Smooth muscle cell (in vitro differentiated cells): ENCODE results near the gene CHN2. TPM values are rescaled to one million over a fixed set of nuclear protein-coding genes. Genes with fewer than 3 reads are reported as not detected.
A peak's percentile ranks its signal among the peaks of the same experiment; 100 is the strongest.

ENCODE experiments used
- DNase-seq: peaks from one replicate; lab custom pipeline; 2025; ENCODE audit not compliant: unreplicated experiment; lab: John Stamatoyannopoulos, UW
- H2AFZ ChIP-seq: fragments of 200-600 bp; sonication (generic); 2 replicates; pipeline ENCODE4 v1.6.0; 2016; ENCODE audit warnings: antibody characterized with exemption, low read depth, mild to moderate bottlenecking
- H3F3A ChIP-seq: fragments of 200-600 bp; sonication (generic); 2 replicates; pipeline ENCODE4 v1.6.0; 2017; ENCODE audit warnings: antibody characterized with exemption, low read depth
- H3K27ac ChIP-seq: fragments of 200-600 bp; sonication (generic); 2 replicates; pipeline ENCODE4 v1.5.1; 2016; ENCODE audit warnings: low read depth, mild to moderate bottlenecking
- H3K27me3 ChIP-seq: fragments of 200-600 bp; sonication (generic); 2 replicates; pipeline ENCODE4 v1.6.1; 2016; ENCODE audit warnings: low read depth, mild to moderate bottlenecking
- H3K36me3 ChIP-seq: fragments of 200-600 bp; sonication (generic); 2 replicates; pipeline ENCODE4 v1.5.1; 2016; ENCODE audit warnings: low read depth
- H3K4me1 ChIP-seq: fragments of 200-600 bp; sonication (generic); 2 replicates; pipeline ENCODE4 v1.5.1; 2016; ENCODE audit warnings: low read depth
- H3K4me2 ChIP-seq: fragments of 200-600 bp; sonication (generic); 2 replicates; pipeline ENCODE4 v1.6.0; 2016; ENCODE audit warnings: mild to moderate bottlenecking
- H3K4me3 ChIP-seq: fragments of 200-600 bp; sonication (generic); 2 replicates; pipeline ENCODE4 v1.5.1; 2016; ENCODE audit warnings: mild to moderate bottlenecking
- H3K79me2 ChIP-seq: fragments of 200-600 bp; sonication (generic); 2 replicates; pipeline ENCODE4 v1.6.0; 2016; ENCODE audit warnings: low read depth, mild to moderate bottlenecking
- H3K9ac ChIP-seq: fragments of 200-600 bp; sonication (generic); 2 replicates; pipeline ENCODE4 v1.6.0; 2016; ENCODE audit warnings: low read depth
- H3K9me3 ChIP-seq: fragments of 200-600 bp; sonication (generic); replicated peaks from 2 replicates; pipeline ENCODE4 v1.5.1; 2016; ENCODE audit warnings: low read depth
- H4K20me1 ChIP-seq: fragments of 200-600 bp; sonication (generic); 2 replicates; pipeline ENCODE4 v1.6.0; 2016; ENCODE audit warnings: low read depth
- WGBS: methylation state at CpG from one replicate; pipeline ENCODE4 v1.1.7; 2016; ENCODE audit warnings: low lambda C conversion rate; 5-methylcytosine and 5-hydroxymethylcytosine counted together
- polyA plus RNA-seq: library from polyadenylated mRNA; unstranded; fragments of >200 nt; fragmentation: Nextera tagmentation; extraction: Ambion mirVana; gene quantifications from 2 replicates; pipeline ENCODE4 v1.2.1, GENCODE V29; 2016
- total RNA-seq: library from RNA; depleted of rRNA; stranded (reverse); fragments of >200 nt; gene quantifications from 2 replicates; pipeline ENCODE4 v1.2.3, GENCODE V29; 2014
- TF ChIP-seq, protein P1 (sequence below): fragments of 200-600 bp; sonication (generic); IDR thresholded peaks from 2 replicates; pipeline ENCODE4 v1.5.1; 2017; ENCODE audit warnings: borderline replicate concordance, mild to moderate bottlenecking, antibody characterized with exemption; ENCODE audit not compliant: insufficient read depth, poor library complexity, severe bottlenecking

The CHN2 gene
- total and polyA plus RNA-seq, 2 experiments from 2014 or later, result 7.4 to 20.7 TPM

DNA sequence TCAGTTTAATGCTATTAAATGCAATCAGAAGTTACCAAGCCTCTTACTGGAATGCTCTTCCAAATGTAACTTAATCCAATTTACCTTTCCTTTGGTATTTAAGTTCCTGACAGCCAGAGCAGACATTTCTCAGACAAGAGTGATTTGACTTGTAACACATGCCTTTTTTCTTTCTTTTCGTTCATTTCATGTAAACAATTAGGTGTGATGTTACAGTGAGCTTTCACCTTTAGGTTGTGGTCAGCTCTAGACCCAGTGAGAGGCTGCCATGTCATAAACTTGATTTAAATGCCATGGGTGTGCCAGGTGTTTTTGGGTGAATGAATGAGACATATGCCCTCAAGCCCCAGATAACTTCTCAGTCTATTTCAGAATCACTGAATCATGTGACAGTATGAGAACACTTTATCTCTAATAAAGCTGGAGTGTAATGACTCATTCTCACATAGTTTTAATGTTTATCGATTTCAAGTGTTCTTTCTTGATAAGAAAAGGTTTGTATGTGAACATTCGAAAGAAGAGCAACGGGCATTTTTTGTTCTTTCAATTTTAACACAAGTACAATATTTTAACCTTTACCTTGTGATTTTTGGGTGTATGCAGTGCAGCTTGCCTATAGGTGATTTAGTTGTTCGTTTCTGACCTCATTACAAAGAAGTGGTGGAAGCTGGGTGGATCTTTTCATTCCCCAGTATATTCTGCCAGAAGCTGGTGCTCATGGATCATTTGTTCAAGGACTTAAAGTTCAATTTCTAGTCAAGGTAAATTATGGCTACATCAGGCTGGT lies 61.5 kb downstream of the CHN2 start:
- no peak for DNase-seq
- H3K27ac ChIP-seq, result peak overlapping the region; percentile 26

DNA sequence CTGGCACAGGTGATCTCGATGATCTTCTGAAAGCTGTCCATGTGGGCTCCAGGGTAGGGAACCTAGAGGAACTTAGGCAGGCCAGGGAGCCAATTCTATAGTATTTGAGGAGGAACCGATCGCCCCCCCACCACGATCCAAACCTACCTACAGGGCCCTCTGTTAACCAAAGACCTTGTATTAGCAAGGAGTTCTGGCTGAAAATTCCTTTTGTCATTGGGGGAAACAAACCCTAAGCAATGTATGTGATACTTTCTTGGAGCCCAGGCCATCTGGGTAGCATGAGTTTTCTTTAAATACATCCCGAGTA lies 62.1 kb downstream of the CHN2 start:
- H3K4me2 ChIP-seq, result no peak overlapping the region
- no peak overlapping the region for H3K9ac ChIP-seq
- no peak overlapping the region for H2AFZ ChIP-seq
- no peaks in the 10 kb centered on the region for H3K27me3 ChIP-seq
- no peaks in the 10 kb centered on the region for H3K9me3 ChIP-seq
- peak overlapping the region; percentile 26 for H3K27ac ChIP-seq
- WGBS, result 94% methylated on average over 5 of the region's 5 CpGs
- H3K79me2 ChIP-seq, result no peaks in the 10 kb centered on the region
- TF ChIP-seq, protein P1, sequence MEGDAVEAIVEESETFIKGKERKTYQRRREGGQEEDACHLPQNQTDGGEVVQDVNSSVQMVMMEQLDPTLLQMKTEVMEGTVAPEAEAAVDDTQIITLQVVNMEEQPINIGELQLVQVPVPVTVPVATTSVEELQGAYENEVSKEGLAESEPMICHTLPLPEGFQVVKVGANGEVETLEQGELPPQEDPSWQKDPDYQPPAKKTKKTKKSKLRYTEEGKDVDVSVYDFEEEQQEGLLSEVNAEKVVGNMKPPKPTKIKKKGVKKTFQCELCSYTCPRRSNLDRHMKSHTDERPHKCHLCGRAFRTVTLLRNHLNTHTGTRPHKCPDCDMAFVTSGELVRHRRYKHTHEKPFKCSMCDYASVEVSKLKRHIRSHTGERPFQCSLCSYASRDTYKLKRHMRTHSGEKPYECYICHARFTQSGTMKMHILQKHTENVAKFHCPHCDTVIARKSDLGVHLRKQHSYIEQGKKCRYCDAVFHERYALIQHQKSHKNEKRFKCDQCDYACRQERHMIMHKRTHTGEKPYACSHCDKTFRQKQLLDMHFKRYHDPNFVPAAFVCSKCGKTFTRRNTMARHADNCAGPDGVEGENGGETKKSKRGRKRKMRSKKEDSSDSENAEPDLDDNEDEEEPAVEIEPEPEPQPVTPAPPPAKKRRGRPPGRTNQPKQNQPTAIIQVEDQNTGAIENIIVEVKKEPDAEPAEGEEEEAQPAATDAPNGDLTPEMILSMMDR, result no peak
- H3K36me3 ChIP-seq, result no peaks in the 10 kb centered on the region
- no peak for DNase-seq
- H3K4me1 ChIP-seq, result no peaks in the 10 kb centered on the region
- H3F3A ChIP-seq, result no peaks in the 10 kb centered on the region
- no peaks in the 10 kb centered on the region for H4K20me1 ChIP-seq
- H3K4me3 ChIP-seq, result no peak overlapping the region

More for the DNA sequence above, 61.5 kb downstream of the CHN2 start:
- Histone ChIP-seq H4K20me1 (no peaks in the 10 kb centered on the region), H3K9ac (no peak overlapping the region), H3K4me1 (no peaks in the 10 kb centered on the region), H2AFZ (no peak overlapping the region), H3K4me3 (no peak overlapping the region), H3K9me3 (no peaks in the 10 kb centered on the region), H3K4me2 (no peak overlapping the region), H3K27me3 (no peaks in the 10 kb centered on the region), H3K36me3 (no peaks in the 10 kb centered on the region), H3K79me2 (no peaks in the 10 kb centered on the region), H3F3A (no peaks in the 10 kb centered on the region)
- TF ChIP-seq, protein P1, result no peak
- WGBS, result 54% methylated on average over 5 of the region's 5 CpGs

DNA sequence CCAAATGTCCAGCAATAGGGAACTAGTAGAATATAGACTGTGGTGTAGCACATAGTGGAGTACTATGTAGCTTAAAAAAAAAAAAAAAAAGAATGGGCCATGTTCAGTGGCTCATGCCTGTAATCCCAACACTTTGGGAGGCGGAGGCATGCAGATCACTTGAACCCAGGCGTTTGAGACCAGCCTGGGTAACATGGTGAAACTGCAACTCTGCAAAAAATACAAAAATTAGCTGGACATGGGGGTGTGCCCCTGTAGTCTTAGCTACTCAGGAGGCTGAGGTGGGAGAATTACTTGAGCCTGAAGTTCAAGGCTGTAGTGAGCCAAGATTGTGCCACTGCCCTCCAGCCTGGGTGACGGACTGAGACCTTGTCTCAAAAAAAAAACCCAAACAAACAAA lies 64.4 kb downstream of the CHN2 start:
- Histone ChIP-seq H3K79me2 (no peaks in the 10 kb centered on the region), H3K4me3 (no peak overlapping the region), H3K36me3 (no peaks in the 10 kb centered on the region), H3K4me1 (no peaks in the 10 kb centered on the region), H2AFZ (no peak overlapping the region), H3K9me3 (no peaks in the 10 kb centered on the region), H3K9ac (no peak overlapping the region), H4K20me1 (no peaks in the 10 kb centered on the region), H3F3A (no peaks in the 10 kb centered on the region), H3K4me2 (no peak overlapping the region), H3K27me3 (no peaks in the 10 kb centered on the region), H3K27ac (no peak overlapping the region)
- DNase-seq, result no peak
- TF ChIP-seq, protein P1, result no peak
- WGBS, result 83% methylated on average over 3 of the region's 3 CpGs
